WERI-Rb-1 (cell line): ENCODE measurements around the gene ATP5PB.

ENCODE experiments used
- DNase-seq: peaks from one replicate; pipeline ENCODE4 v3.0.0-alpha.2; 2020
- H3K27ac ChIP-seq: fragments of 250-450 bp; sonication (Bioruptor Pico); 2 replicates; pipeline ENCODE4 v1.5.1; 2020; ENCODE audit warnings: mild to moderate bottlenecking, moderate library complexity
- H3K27me3 ChIP-seq: fragments of 250-450 bp; sonication (Bioruptor Pico); 2 replicates; pipeline ENCODE4 v1.5.1; 2021; ENCODE audit warnings: mild to moderate bottlenecking, low read depth, moderate library complexity; ENCODE audit not compliant: insufficient read depth, severe bottlenecking
- H3K36me3 ChIP-seq: fragments of 250-450 bp; sonication (Bioruptor Pico); 2 replicates; pipeline ENCODE4 v1.5.1; 2020; ENCODE audit warnings: mild to moderate bottlenecking, moderate library complexity
- H3K4me3 ChIP-seq: 2 replicates; pipeline ENCODE4 v1.5.1; 2011; ENCODE audit warnings: low read depth, mild to moderate bottlenecking, control low read depth, low read length
- H3K9me3 ChIP-seq: fragments of 250-450 bp; sonication (Bioruptor Pico); 2 replicates; pipeline ENCODE4 v1.5.1; 2021; ENCODE audit warnings: mild to moderate bottlenecking, moderate library complexity; ENCODE audit not compliant: severe bottlenecking
- CTCF ChIP-seq: IDR thresholded peaks from 2 replicates; pipeline ENCODE4 v1.5.1; 2011; ENCODE audit warnings: low read depth, mild to moderate bottlenecking, control low read depth, inconsistent platforms, low read length

The ATP5PB gene

GRCh38 chr1:111420377-111420776, 28.9 kb upstream of the ATP5PB start:
- H3K9me3 ChIP-seq = no peaks in the 10 kb centered on the region
- no peak overlapping the region for H3K4me3 ChIP-seq
- H3K27me3 ChIP-seq = no peaks in the 10 kb centered on the region
- no peak overlapping the region for H3K27ac ChIP-seq
- TF ChIP-seq CTCF = no peak
- H3K36me3 ChIP-seq = no peaks in the 10 kb centered on the region
- no peak for DNase-seq

DNA sequence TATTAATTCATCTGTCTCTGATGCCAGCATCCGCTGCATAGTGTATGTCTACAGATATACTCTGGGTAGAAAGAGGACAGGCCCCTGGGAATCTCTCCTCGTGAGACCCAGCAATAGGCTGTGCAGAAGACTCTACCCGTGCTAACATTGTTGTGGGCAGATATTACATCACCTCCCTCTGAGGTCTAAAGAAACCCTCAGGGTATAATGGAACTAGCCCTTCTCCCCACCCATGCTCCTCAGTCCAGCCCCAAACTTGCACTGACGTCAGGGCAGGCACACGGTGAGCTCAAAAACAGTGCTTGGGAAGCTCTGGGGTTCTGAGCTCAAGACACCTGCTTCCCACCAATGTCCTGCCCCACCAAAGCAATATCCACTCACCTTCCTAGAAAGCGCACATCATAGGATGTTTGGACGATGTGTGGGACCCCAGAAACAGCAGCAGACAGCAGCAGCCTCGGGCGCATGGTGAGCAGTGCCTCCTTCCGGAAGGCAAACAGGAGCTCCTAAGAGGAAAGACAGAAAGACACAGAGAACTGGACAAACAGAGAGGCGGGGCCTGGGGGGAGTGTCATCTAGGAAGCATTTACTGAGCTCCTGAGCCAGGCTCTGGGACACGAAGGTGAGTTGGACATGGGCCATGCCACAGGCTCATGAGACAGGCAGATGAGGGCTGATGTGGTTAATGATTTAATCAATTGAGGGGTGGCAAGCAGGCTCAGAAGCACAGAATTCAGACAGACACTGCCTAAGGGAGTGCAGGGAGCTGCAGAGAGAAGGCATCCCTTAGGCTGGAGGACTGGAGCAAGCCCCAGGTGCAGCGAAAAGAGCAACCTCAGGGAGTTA, 26.5 kb upstream of the ATP5PB start:
- Histone ChIP-seq H3K9me3 (no peaks in the 10 kb centered on the region), H3K4me3 (no peak overlapping the region), H3K27ac (no peak overlapping the region), H3K36me3 (no peaks in the 10 kb centered on the region), H3K27me3 (no peaks in the 10 kb centered on the region)
- no peak for DNase-seq
- TF ChIP-seq CTCF = no peak

DNA sequence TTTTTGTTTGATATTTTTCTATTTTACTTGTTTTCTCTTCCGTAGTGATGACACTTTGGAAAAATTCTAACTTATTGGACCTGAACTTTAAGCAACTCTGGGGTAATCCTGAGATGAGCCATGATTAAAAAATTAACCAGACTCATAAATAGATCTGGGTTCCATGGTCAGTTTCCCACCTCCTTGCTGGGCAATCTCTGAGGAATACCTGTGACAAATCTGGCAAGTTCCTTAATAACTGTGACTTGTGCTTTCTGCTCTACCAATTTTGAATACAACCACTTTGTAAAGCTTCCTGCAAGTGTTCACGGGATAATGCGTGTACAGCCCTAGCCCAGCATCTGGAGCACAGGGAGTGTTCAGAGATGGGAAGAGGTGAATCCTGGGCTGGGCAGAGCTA, 25.0 kb upstream of the ATP5PB start:
- Histone ChIP-seq H3K36me3 (no peaks in the 10 kb centered on the region), H3K27me3 (no peaks in the 10 kb centered on the region), H3K27ac (no peak overlapping the region), H3K9me3 (no peaks in the 10 kb centered on the region), H3K4me3 (no peak overlapping the region)
- TF ChIP-seq CTCF = no peak
- no peak for DNase-seq

DNA sequence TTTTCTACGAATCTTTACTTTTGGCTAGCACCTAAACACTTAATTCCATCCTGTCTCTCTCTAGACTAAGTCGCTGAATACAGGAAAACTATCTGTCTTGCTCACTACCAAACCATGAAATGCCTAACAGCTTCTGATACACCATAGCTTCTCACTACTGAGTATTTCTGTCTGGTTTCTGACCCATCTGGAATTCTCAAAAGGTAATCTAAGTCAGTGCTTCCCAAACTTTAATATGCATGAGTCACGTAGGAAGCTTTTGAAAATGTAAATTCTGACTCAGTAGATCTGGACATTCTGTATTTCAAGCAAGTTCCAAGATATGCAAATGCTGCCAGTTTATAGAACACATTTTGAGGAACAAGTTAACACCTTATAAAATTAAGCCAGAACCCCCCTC, 12.5 kb upstream of the ATP5PB start:
- TF ChIP-seq CTCF = no peak
- DNase-seq = no peak
- no peak overlapping the region for H3K4me3 ChIP-seq
- H3K27ac ChIP-seq = no peak overlapping the region
- no peaks in the 10 kb centered on the region for H3K27me3 ChIP-seq
- peaks cover 33% of the 10 kb centered on the region for H3K36me3 ChIP-seq
- H3K9me3 ChIP-seq = no peaks in the 10 kb centered on the region

DNA sequence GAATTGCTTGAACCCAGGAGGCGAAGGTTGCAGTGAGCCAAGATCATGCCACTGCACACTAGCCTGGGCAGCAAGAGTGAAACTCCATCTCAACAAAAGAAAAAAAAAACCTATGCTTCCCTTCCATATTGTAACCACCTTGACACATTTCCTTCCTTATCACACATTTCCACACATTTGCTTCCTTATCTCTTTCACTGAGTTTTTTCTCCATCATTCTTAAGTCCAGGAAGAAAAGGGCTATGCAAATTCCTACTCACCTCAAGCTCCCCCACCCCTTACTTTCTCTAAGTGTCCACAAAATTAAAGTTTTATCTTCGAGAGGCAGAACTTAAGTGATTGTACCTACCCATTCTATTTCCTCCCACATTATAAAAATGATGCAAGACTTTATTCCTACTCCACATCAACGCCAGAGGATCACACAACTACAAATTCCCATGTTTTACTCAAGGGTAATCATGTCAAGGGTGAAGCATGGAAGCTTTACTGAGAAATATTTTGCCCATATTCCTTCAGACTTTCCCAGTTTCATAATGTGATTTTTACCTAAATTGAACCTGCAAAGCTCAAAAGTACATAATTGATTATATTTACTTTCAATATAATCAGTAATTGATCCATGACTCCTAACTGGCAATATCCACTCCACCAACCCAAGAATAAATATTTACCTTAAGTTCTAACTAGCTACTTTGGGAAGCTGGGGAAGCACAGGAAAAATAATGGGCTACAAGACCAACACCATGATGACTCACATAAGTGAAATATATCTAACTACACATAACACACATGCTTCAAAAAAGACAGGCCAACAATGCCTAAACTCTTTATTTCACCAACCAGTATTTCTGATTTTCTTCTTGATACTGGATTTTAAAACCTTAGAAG, 9.6 kb upstream of the ATP5PB start:
- no peaks in the 10 kb centered on the region for H3K9me3 ChIP-seq
- peaks cover 53% of the 10 kb centered on the region for H3K36me3 ChIP-seq
- no peak overlapping the region for H3K4me3 ChIP-seq
- TF ChIP-seq CTCF = no peak
- no peaks in the 10 kb centered on the region for H3K27me3 ChIP-seq
- DNase-seq = no peak
- H3K27ac ChIP-seq = no peak overlapping the region
